KMS-11 (cell line): ENCODE measurements around the gene PTPRR.

ENCODE experiments used
- H2AFZ ChIP-seq: fragments of 200-600 bp; sonication (generic); 2 replicates; pipeline ENCODE4 v1.6.1; 2016; ENCODE audit warnings: antibody characterized with exemption, mixed run types, low read depth
- H3K27ac ChIP-seq: fragments of 200-600 bp; sonication (generic); 2 replicates; pipeline ENCODE4 v1.6.1; 2016; ENCODE audit warnings: mild to moderate bottlenecking, mixed run types
- H3K27me3 ChIP-seq: fragments of 200-600 bp; sonication (generic); 2 replicates; pipeline ENCODE4 v1.6.1; 2017; ENCODE audit warnings: mild to moderate bottlenecking, low read depth, mixed run types, moderate library complexity; ENCODE audit not compliant: insufficient read depth
- H3K36me3 ChIP-seq: fragments of 200-600 bp; sonication (generic); 2 replicates; pipeline ENCODE4 v1.6.1; 2017; ENCODE audit warnings: mild to moderate bottlenecking, mixed run types; ENCODE audit not compliant: insufficient read depth
- H3K4me1 ChIP-seq: fragments of 200-600 bp; sonication (generic); 2 replicates; pipeline ENCODE4 v1.6.1; 2016; ENCODE audit warnings: mild to moderate bottlenecking, low read depth, mixed run types; ENCODE audit not compliant: poor library complexity, severe bottlenecking
- H3K4me2 ChIP-seq: fragments of 200-600 bp; sonication (generic); 2 replicates; pipeline ENCODE4 v1.7.0; 2016; ENCODE audit warnings: mild to moderate bottlenecking, mixed run types
- H3K4me3 ChIP-seq: fragments of 200-600 bp; sonication (generic); IDR thresholded peaks from 2 replicates; pipeline ENCODE4 v1.6.1; 2017; ENCODE audit warnings: low read depth, low read length, mixed read lengths; ENCODE audit not compliant: insufficient read depth
- H3K79me2 ChIP-seq: fragments of 200-600 bp; sonication (generic); 2 replicates; pipeline ENCODE4 v1.6.1; 2016; ENCODE audit warnings: low read depth, mixed run types; ENCODE audit not compliant: insufficient read depth
- H3K9ac ChIP-seq: fragments of 200-600 bp; sonication (generic); 2 replicates; pipeline ENCODE4 v1.6.1; 2016; ENCODE audit warnings: mild to moderate bottlenecking, mixed run types
- H4K20me1 ChIP-seq: fragments of 200-600 bp; sonication (generic); 2 replicates; pipeline ENCODE4 v1.6.1; 2016; ENCODE audit warnings: mild to moderate bottlenecking, mixed run types; ENCODE audit not compliant: insufficient read depth
- CTCF ChIP-seq: fragments of 200-600 bp; sonication (generic); conservative IDR thresholded peaks from 2 replicates; pipeline ENCODE4 v1.6.1; 2017; ENCODE audit warnings: low read depth, mild to moderate bottlenecking, antibody characterized with exemption, low read length, moderate library complexity, mixed read lengths

PTPRR gene

GRCh38 chr12:70796989-70797388 lies 123.5 kb downstream of the PTPRR start:
- H3K36me3 ChIP-seq: no peaks in the 10 kb centered on the region
- H4K20me1 ChIP-seq: no peaks in the 10 kb centered on the region
- H2AFZ ChIP-seq: no peak overlapping the region
- TF ChIP-seq CTCF: no peak
- no peak overlapping the region for H3K4me3 ChIP-seq
- H3K27me3 ChIP-seq: no peaks in the 10 kb centered on the region
- no peak overlapping the region for H3K27ac ChIP-seq
- H3K4me1 ChIP-seq: peaks cover 19% of the 10 kb centered on the region
- no peak overlapping the region for H3K9ac ChIP-seq
- no peak overlapping the region for H3K4me2 ChIP-seq
- no peaks in the 10 kb centered on the region for H3K79me2 ChIP-seq

GRCh38 chr12:70795608-70796007 lies 124.9 kb downstream of the PTPRR start:
- no peaks in the 10 kb centered on the region for H3K79me2 ChIP-seq

GRCh38 chr12:70794131-70794530 lies 126.4 kb downstream of the PTPRR start:
- no peaks in the 10 kb centered on the region for H4K20me1 ChIP-seq
- H3K4me1 ChIP-seq: peaks cover 33% of the 10 kb centered on the region
- H3K36me3 ChIP-seq: no peaks in the 10 kb centered on the region
- no peaks in the 10 kb centered on the region for H3K79me2 ChIP-seq
- H3K4me2 ChIP-seq: no peak overlapping the region
- H2AFZ ChIP-seq: no peak overlapping the region
- H3K9ac ChIP-seq: no peak overlapping the region
- H3K27ac ChIP-seq: no peak overlapping the region
- H3K4me3 ChIP-seq: no peak overlapping the region
- no peaks in the 10 kb centered on the region for H3K27me3 ChIP-seq
- TF ChIP-seq CTCF: no peak

More at GRCh38 chr12:70795608-70796007, 124.9 kb downstream of the PTPRR start:
- Histone ChIP-seq H3K27me3 (no peaks in the 10 kb centered on the region), H3K36me3 (no peaks in the 10 kb centered on the region), H3K4me3 (no peak overlapping the region), H3K27ac (no peak overlapping the region), H3K9ac (no peak overlapping the region), H3K4me2 (no peak overlapping the region), H2AFZ (no peak overlapping the region), H4K20me1 (no peaks in the 10 kb centered on the region), H3K4me1 (peaks cover 33% of the 10 kb centered on the region)
- no peak for TF ChIP-seq CTCF

- no peaks in the 10 kb centered on the region for H4K20me1 ChIP-seq
- H3K27ac ChIP-seq: no peak overlapping the region
- TF ChIP-seq CTCF: no peak
- peaks cover 32% of the 10 kb centered on the region for H3K4me1 ChIP-seq
- no peak overlapping the region for H3K4me3 ChIP-seq
- no peaks in the 10 kb centered on the region for H3K79me2 ChIP-seq
- H3K27me3 ChIP-seq: no peaks in the 10 kb centered on the region
- no peaks in the 10 kb centered on the region for H3K36me3 ChIP-seq
- H2AFZ ChIP-seq: no peak overlapping the region
- no peak overlapping the region for H3K4me2 ChIP-seq
- H3K9ac ChIP-seq: no peak overlapping the region
Observed at GRCh38 chr12:70788774-70789173, 131.8 kb downstream of the PTPRR start.
